Ishikawa (cell line): ENCODE data around the gene DNAJC11.
A peak's percentile ranks its signal among the peaks of the same experiment; 100 is the strongest.

Source experiments
- CEBPB ChIP-seq: IDR thresholded peaks from 2 replicates; pipeline ENCODE4 v1.6.1; 2012
- CREB1 ChIP-seq: IDR thresholded peaks from 2 replicates; pipeline ENCODE4 v1.6.1; 2012; ENCODE audit warnings: low read depth
- EGR1 ChIP-seq: IDR thresholded peaks from 2 replicates; pipeline ENCODE4 v1.6.1; 2012
- EP300 ChIP-seq: IDR thresholded peaks from 2 replicates; pipeline ENCODE4 v1.6.1; 2012; ENCODE audit warnings: borderline replicate concordance
- FOXM1 ChIP-seq: IDR thresholded peaks from 2 replicates; pipeline ENCODE4 v1.6.1; 2012; ENCODE audit warnings: low read depth, borderline replicate concordance
- MAX ChIP-seq: IDR thresholded peaks from 2 replicates; pipeline ENCODE4 v1.6.1; 2012
- NFIC ChIP-seq: IDR thresholded peaks from 2 replicates; pipeline ENCODE4 v1.6.1; 2012
- RAD21 ChIP-seq: IDR thresholded peaks from 2 replicates; pipeline ENCODE4 v1.6.1; 2012; ENCODE audit warnings: low read depth
- REST ChIP-seq: IDR thresholded peaks from 2 replicates; pipeline ENCODE4 v1.6.1; 2012; ENCODE audit warnings: low read depth, mild to moderate bottlenecking
- TAF1 ChIP-seq: IDR thresholded peaks from 2 replicates; pipeline ENCODE4 v1.6.1; 2012; ENCODE audit warnings: low read depth, mild to moderate bottlenecking
- TCF12 ChIP-seq: IDR thresholded peaks from 2 replicates; pipeline ENCODE4 v1.6.1; 2012; ENCODE audit warnings: low read depth
- TEAD4 ChIP-seq: IDR thresholded peaks from 2 replicates; pipeline ENCODE4 v1.6.1; 2012
- USF1 ChIP-seq: IDR thresholded peaks from 2 replicates; pipeline ENCODE4 v1.6.1; 2012
- YY1 ChIP-seq: IDR thresholded peaks from 2 replicates; pipeline ENCODE4 v1.6.1; 2012; ENCODE audit warnings: low read depth
- ZBTB7A ChIP-seq: IDR thresholded peaks from 2 replicates; pipeline ENCODE4 v1.6.1; 2012; ENCODE audit warnings: low read depth

Gene DNAJC11

GRCh38 chr1:6621429-6622391 lies 79.9 kb downstream of the DNAJC11 start:
- no peak for TF ChIP-seq NFIC
- TF ChIP-seq EP300: no peak
- no peak for TF ChIP-seq RAD21

- no peak for TF ChIP-seq CREB1
These were observed 82.6 kb downstream of the DNAJC11 start for GRCh38 chr1:6619045-6619444.

GRCh38 chr1:6614929-6615785 lies 86.5 kb downstream of the DNAJC11 start:
- no peak for TF ChIP-seq TCF12
- TF ChIP-seq FOXM1: no peak
- no peak for TF ChIP-seq YY1
- no peak for TF ChIP-seq CREB1
- TF ChIP-seq ZBTB7A: no peak
- no peak for TF ChIP-seq MAX
- TF ChIP-seq RAD21: no peak
- TF ChIP-seq CEBPB: no peak
- TF ChIP-seq USF1: no peak
- no peak for TF ChIP-seq TAF1
- TF ChIP-seq EP300: no peak
- no peak for TF ChIP-seq REST
- TF ChIP-seq NFIC: no peak
- TF ChIP-seq TEAD4: no peak
- no peak for TF ChIP-seq EGR1

- peak; percentile 84 for TF ChIP-seq ZBTB7A
- no peak for TF ChIP-seq EP300
- no peak for TF ChIP-seq RAD21
- no peak for TF ChIP-seq NFIC
These were observed 87.3 kb downstream of the DNAJC11 start for GRCh38 chr1:6614019-6614928.

GRCh38 chr1:6613361-6614018 lies 88.1 kb downstream of the DNAJC11 start, which contains the start of gene PHF13:
Gene PHF13 (plus strand): TSS chr1:6613731. CDS start chr1:6614067, 336 bp downstream.
- TF ChIP-seq ZBTB7A (no peak; the same call in 1 of the 2 replicates), EP300 (no peak), YY1 (peak; percentile 53; the same call in 1 of the 2 replicates), CREB1 (peak; percentile 41; the same call in 1 of the 2 replicates), MAX (peak; percentile 67), USF1 (0 out of 2 replicates have a peak, but pooled peaks have one; percentile 4), NFIC (no peak), RAD21 (no peak), TAF1 (peak; percentile 54; the same call in 1 of the 2 replicates), TCF12 (peak; percentile 77; the same call in 1 of the 2 replicates), EGR1 (peak; percentile 88), REST (no peak), FOXM1 (no peak), CEBPB (no peak)
